HG03175 (cell line): ENCODE data around the gene DMRTA1.
A peak's percentile ranks its signal among the peaks of the same experiment; 100 is the strongest.
"Not testable (repeated sequence)": the region's sequence is repeated elsewhere in the genome, so short reads cannot be mapped to it uniquely, and the experiment has no call there.

Experiments
- ATAC-seq: cut with Tn5 transposase; IDR thresholded peaks from one replicate; pipeline ENCODE4 v1.9.1; 2021; ENCODE audit warnings: mild to moderate bottlenecking, moderate library complexity; ENCODE audit not compliant: unreplicated experiment

The DMRTA1 gene

DNA sequence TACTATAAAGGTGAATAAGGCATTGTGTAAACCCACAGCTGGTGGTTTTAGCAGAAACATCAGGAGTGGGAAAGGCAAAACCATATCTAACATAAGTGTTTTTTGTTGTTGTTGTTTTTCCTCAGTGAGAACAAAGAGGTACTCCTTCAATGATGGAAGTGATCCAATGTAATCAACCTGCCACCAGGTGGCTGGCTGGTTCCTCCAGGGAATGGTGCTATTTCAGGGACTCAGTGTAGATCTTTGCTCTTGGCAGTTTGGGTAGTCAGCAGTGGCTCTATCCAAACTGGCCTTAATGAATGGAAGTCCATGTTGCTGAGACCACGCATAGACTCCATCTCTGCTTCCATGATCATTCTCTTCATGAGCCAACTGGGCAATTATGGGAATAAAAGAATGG is 10.8 kb downstream of the DMRTA1 start:
- ATAC-seq: no peak

DNA sequence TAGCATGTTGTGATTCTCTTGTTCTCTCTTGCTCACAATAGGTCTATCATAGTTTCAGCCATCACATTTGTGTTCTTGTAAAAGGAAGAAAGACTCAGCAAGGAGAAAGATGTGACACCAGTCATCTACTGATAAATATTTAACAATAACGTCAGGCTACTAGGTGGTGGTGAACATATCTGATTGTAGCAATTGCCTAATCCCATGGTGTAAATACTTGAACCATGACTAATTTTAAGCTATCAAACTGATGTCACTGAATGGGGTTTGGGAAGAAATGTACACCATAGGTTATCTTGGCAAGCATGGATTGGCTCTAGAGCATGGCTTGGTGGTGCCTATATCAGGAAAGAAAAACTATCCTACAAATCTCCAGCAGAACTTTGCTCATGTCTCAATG is 16.6 kb downstream of the DMRTA1 start:
- no peak for ATAC-seq

DNA sequence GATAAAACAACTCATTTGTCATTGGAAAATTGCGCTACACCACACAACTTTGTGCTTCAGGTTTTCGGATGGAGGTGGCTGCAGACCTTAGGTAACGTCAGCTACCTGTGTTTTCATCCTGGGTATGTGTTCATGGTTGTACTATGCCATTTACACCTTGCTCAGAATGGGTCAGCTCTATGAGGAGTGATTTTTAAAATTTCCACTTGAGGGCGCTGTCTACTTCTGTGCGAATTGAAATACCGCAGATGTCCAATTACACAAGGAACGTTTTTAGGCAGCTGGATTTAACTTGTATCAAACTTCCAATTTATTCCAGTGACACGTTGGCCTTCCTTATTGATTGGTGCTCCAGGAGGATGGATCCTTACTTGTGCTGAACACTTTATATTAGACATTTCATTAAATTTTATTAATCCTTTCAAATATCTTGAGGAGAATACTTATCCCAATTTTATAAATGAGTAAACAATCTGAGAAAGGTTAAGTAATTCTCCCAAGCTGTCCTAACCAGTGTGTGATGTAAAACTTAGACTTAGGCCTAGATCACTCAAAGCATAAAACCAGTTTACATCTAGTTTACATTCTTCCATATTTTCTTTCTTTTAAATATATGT is 23.4 kb downstream of the DMRTA1 start:
- peak; percentile 67 for ATAC-seq

DNA sequence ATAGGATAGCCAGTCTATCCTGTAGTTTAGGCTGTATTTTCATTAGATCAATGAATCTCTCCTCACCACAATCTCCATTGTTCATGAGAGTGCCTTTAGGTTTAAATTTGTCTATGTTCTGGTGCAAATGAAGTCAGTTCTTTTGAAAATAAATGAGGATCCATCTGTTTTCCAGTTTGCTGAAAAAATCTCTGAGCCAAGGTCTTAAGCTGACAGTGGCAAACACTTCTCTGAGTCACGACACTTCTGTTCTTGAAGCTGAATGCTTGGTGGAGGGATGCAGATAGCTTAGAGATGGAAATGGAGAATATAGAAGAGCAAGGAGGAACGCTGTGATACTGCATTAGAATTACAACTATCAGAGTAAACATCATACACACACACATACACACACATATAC is 34.9 kb downstream of the DMRTA1 start:
- ATAC-seq: no peak

DNA sequence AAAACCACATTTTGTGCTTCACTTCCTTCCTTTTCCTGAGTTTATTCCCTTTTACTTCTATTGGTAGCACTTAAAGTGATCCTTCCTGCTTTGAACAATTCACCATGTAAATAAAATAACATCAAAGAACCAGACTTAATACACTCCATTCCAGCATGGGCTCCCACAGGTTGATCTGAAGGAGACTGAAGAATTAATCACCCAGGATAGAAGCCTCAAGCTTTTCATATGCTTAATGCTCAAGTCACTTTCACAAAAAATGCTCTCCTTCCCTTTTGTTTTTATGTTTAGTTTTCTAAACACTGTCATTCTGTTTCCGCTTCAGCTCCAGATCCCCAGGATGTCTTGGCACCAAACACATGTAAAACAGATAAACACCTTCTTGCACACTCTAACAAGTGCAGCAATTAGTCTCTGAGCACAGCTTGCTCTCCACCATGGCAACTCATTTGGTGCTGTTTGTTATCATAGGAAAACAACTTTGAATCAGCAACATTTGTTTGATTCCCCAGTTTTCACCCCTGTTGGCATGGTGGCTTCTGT is 37.0 kb downstream of the DMRTA1 start:
- ATAC-seq: no peak

DNA sequence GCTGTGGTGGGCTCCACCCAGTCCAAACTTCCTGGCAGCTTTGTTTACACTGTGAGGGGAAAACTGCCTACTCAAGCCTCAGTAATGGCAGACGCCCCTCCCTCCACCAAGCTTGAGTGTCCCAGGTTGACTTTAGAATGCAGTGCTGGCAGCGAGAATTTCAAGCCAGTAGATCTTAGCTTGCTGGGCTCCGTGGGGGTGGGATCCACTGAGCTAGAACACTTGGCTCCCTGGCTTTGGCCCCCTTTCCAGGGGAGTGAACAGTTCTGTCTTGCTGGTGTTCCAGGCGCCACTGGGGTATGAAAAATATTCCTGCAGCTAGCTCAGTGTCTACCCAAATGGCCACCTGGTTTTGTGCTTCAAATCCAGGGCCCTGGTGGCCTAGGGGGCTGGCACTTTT is 49.6 kb downstream of the DMRTA1 start:
- ATAC-seq: not testable (repeated sequence)
